Esophagus squamous epithelium (tissue), 5 donors: ENCODE results near the gene TRIM41. TPM values are rescaled to one million over a fixed set of nuclear protein-coding genes. Genes with fewer than 3 reads are reported as not detected.

Experiments
- DNase-seq: peaks from one replicate; lab custom pipeline; 2025; lab: John Stamatoyannopoulos, UW
- H3K27ac ChIP-seq, 4 donors: fragments of 200-600 bp; sonication (generic); one replicate each; pipeline ENCODE4 v1.5.1; 2016 to 2019; ENCODE audit warnings: mild to moderate bottlenecking in 1 of 4
- H3K27me3 ChIP-seq, 4 donors: fragments of 200-600 bp; sonication (generic); 1 replicate in 3 of 4; 2 replicates in 1 of 4; pipeline versions ENCODE4 v1.5.1 to v1.6.0; 2017 to 2021; ENCODE audit warnings: antibody characterized with exemption in 1 of 4
- H3K36me3 ChIP-seq, 3 donors: fragments of 200-600 bp; sonication (generic); one replicate each; pipeline ENCODE4 v1.5.1; 2016 to 2019
- H3K4me1 ChIP-seq, 3 donors: fragments of 200-600 bp; sonication (generic); one replicate each; pipeline ENCODE4 v1.5.1; 2017 to 2019
- H3K4me3 ChIP-seq, 4 donors: fragments of 200-600 bp; sonication (generic); 1 replicate in 3 of 4; 2 replicates in 1 of 4; pipeline ENCODE4 v1.5.1; 2016 to 2019; ENCODE audit warnings: mild to moderate bottlenecking in 2 of 4, moderate library complexity in 1 of 4
- H3K9me3 ChIP-seq, 3 donors: fragments of 200-600 bp; sonication (generic); one replicate each; pipeline ENCODE4 v1.5.1; 2016 to 2019
- CTCF ChIP-seq, 6 experiments: fragments of 450-650 bp in 4 of 6; fragments of 200-600 bp in 2 of 6; sonication (generic) in 2 of 6; IDR thresholded peaks; one replicate each; pipeline ENCODE4 v1.5.1; 2016 to 2019; ENCODE audit warnings: antibody characterized with exemption in 6 of 6, mild to moderate bottlenecking in 4 of 6, moderate library complexity in 4 of 6
- POLR2A ChIP-seq, 4 donors: fragments of 450-650 bp; IDR thresholded peaks; one replicate each; pipeline ENCODE4 v1.6.1; 2017; ENCODE audit warnings: antibody characterized with exemption in 4 of 4, mild to moderate bottlenecking in 4 of 4, moderate library complexity in 3 of 4
- WGBS, 2 donors: methylation state at CpG; one replicate each; pipeline ENCODE4 v1.1.5; 2018; 5-methylcytosine and 5-hydroxymethylcytosine counted together
- intact Hi-C: fragments of 100-400 bp; cut with DNase I; formaldehyde crosslinking; loops from one replicate; pipeline ENCODE4 v1.15.0; 2022
- total RNA-seq, 4 donors: library from RNA; depleted of rRNA; stranded (reverse); fragments of >200 nt; gene quantifications; one replicate each; pipeline ENCODE4 v1.1.0, GENCODE V29; 2016
- donor health status: DM: yes; HTN: yes; CAD: no.

Gene TRIM41
- total RNA-seq, 4 donors from 2014 or later, result 12.0 to 22.1 (median 13.8) TPM

- H3K27ac ChIP-seq, result no peak overlapping the region
- H3K9me3 ChIP-seq, result no peaks in the 10 kb centered on the region
- H3K4me1 ChIP-seq, result peaks cover 4 to 39% (median 10%) of the 10 kb centered on the region in 3 donors
- TF ChIP-seq POLR2A (IDR thresholded peaks at IDR 0.05) (no peak), CTCF (IDR thresholded peaks at IDR 0.05) (no peak)
- H3K4me3 ChIP-seq, result no peak overlapping the region
- no peaks in the 10 kb centered on the region for H3K27me3 ChIP-seq
- peaks cover 0 to 43% (median 0%) of the 10 kb centered on the region in 3 donors for H3K36me3 ChIP-seq
- no peak for DNase-seq
- intact Hi-C loops, result no loop called here
- WGBS, 2 donors, result 63 to 88% methylated on average over 1 of the region's 2 CpGs
Observed at GRCh38 chr5:181193656-181194055, 29.4 kb upstream of the TRIM41 start.

- intact Hi-C loops, result no loop called here
- no peaks in the 10 kb centered on the region for H3K9me3 ChIP-seq
- no peak overlapping the region for H3K4me3 ChIP-seq
- no peak overlapping the region for H3K27ac ChIP-seq
- 86 to 87% methylated on average over 6 to 14 of the region's 21 CpGs for WGBS, 2 donors
- TF ChIP-seq CTCF (IDR thresholded peaks at IDR 0.05) (no peak), POLR2A (IDR thresholded peaks at IDR 0.05) (no peak)
- no peak for DNase-seq
- H3K4me1 ChIP-seq, result peaks cover 0 to 29% (median 10%) of the 10 kb centered on the region in 3 donors
- H3K27me3 ChIP-seq, result no peaks in the 10 kb centered on the region
- peaks cover 0 to 54% (median 0%) of the 10 kb centered on the region in 3 donors for H3K36me3 ChIP-seq
Observed at GRCh38 chr5:181194489-181195248, 28.4 kb upstream of the TRIM41 start.

GRCh38 chr5:181195249-181195761 lies 27.8 kb upstream of the TRIM41 start:
- DNase-seq, result no peak
- Histone ChIP-seq H3K9me3 (no peaks in the 10 kb centered on the region), H3K4me3 (no peak overlapping the region), H3K27me3 (no peaks in the 10 kb centered on the region), H3K27ac (no peak overlapping the region), H3K4me1 (peaks cover 0 to 23% (median 9%) of the 10 kb centered on the region in 3 donors), H3K36me3 (peaks cover 0 to 60% (median 0%) of the 10 kb centered on the region in 3 donors)
- 83 to 89% methylated on average over 1 to 6 of the region's 45 CpGs for WGBS, 2 donors
- intact Hi-C loops, result no loop called here
- TF ChIP-seq POLR2A (IDR thresholded peaks at IDR 0.05) (no peak), CTCF (IDR thresholded peaks at IDR 0.05) (no peak)

GRCh38 chr5:181197326-181197951 lies 25.6 kb upstream of the TRIM41 start:
- H3K9me3 ChIP-seq, result no peaks in the 10 kb centered on the region

More at GRCh38 chr5:181197326-181197951, 25.6 kb upstream of the TRIM41 start:
- no peak for DNase-seq
- no peaks in the 10 kb centered on the region for H3K27me3 ChIP-seq
- no peak overlapping the region for H3K27ac ChIP-seq
- peaks cover 0 to 15% (median 4%) of the 10 kb centered on the region in 3 donors for H3K4me1 ChIP-seq
- intact Hi-C loops, result no loop called here
- peaks cover 0 to 68% (median 4%) of the 10 kb centered on the region in 3 donors for H3K36me3 ChIP-seq
- 71 to 75% methylated on average over 7 of the region's 8 CpGs for WGBS, 2 donors
- no peak overlapping the region for H3K4me3 ChIP-seq
- TF ChIP-seq POLR2A (IDR thresholded peaks at IDR 0.05) (no peak), CTCF (IDR thresholded peaks at IDR 0.05) (no peak)
